Measurements from ENCODE around the gene PRMT7.

- TF ChIP-seq CTCF (IDR thresholded peaks at IDR 0.05; ENCODE audit: poor library complexity, severe bottlenecking) (no peak), MXI1 (conservative IDR thresholded peaks at IDR 0.05; ENCODE audit: poor library complexity, severe bottlenecking) (no peak), TAF1 (IDR thresholded peaks at IDR 0.05; ENCODE audit: low read depth) (no peak), RAD21 (conservative IDR thresholded peaks at IDR 0.05) (no peak), POLR2AphosphoS5 (IDR thresholded peaks at IDR 0.05) (no peak), EP300 (conservative IDR thresholded peaks at IDR 0.05; ENCODE audit: poor library complexity, severe bottlenecking) (no peak), SMC3 (conservative IDR thresholded peaks at IDR 0.05; ENCODE audit: poor library complexity) (no peak)
Observed at GRCh38 chr16:68374961-68375660, 64.3 kb downstream of the PRMT7 start.
